Brain microvascular endothelial cell (primary cell): ENCODE measurements around the gene SLC7A14.

Experiments used
- DNase-seq: peaks from one replicate; pipeline ENCODE4 v3.0.0-alpha.2; 2020
- H3K27ac ChIP-seq: fragments of 250-450 bp; sonication (Bioruptor Pico); 2 replicates; pipeline ENCODE4 v1.5.1; 2020; ENCODE audit warnings: mild to moderate bottlenecking, moderate library complexity
- H3K27me3 ChIP-seq: fragments of 250-450 bp; sonication (Bioruptor Pico); replicated peaks from 2 replicates; pipeline ENCODE4 v1.5.1; 2020; ENCODE audit warnings: mild to moderate bottlenecking
- H3K36me3 ChIP-seq: fragments of 250-450 bp; sonication (Bioruptor Pico); replicated peaks from 2 replicates; pipeline ENCODE4 v1.5.1; 2020; ENCODE audit warnings: mild to moderate bottlenecking
- H3K4me3 ChIP-seq: 2 replicates; pipeline ENCODE4 v1.5.1; 2011; ENCODE audit warnings: low read depth, mild to moderate bottlenecking, control low read depth, low read length, moderate library complexity
- in situ Hi-C: cut with HindIII; loops from 2 replicates; pipeline ENCODE4 v1.10.0; 2017; ENCODE audit warnings: low sequenced_read_pairs, low pct_ligation_motif_present
- TF ChIP-seq, protein P1 (sequence below): IDR thresholded peaks from 2 replicates; pipeline ENCODE4 v1.5.1; 2011; ENCODE audit warnings: low read depth, mild to moderate bottlenecking, moderate library complexity, low read length, control low read depth, inconsistent platforms; ENCODE audit errors: missing control alignments

Gene SLC7A14

DNA sequence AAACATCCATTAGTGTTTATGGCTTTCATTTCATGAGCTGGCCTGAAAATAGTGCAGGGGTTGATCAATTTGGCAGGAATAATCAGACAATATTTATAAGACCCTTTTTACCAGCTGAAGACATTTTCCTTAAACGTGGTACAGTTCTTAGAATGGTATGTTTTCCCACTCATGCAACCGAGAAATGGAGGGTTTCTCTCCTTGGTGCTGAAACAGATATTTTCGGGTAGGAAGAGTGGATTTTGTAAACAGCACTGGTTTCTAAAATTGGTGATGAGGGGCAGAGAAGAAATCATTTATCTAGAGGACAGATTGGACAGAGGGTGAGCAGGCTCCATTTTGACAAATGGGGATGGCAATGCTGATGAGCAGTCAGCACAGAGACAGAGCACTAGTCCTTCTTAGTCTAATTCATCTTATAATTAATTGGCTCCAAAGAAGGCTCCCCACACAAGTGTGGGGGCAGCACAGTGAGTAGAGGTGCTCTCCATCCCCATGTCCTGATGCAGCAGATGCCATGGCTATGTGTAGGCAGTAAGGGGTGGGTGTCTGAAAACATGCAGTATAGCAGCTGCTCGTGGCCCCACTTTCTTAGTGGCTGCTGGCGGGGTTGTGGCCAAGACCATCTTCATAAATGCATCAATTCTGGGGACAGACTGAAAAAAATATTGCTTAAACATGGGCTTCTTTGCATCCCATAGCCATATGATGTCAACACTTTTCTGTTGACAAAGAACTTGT is 18.1 kb upstream of the SLC7A14 start:
- H3K27me3 ChIP-seq: no peaks in the 10 kb centered on the region
- no peaks in the 10 kb centered on the region for H3K36me3 ChIP-seq
- H3K27ac ChIP-seq: no peak overlapping the region
- no peak overlapping the region for H3K4me3 ChIP-seq
- in situ Hi-C loops: no loop called here
- DNase-seq: peak; percentile 5
- TF ChIP-seq, protein P1, sequence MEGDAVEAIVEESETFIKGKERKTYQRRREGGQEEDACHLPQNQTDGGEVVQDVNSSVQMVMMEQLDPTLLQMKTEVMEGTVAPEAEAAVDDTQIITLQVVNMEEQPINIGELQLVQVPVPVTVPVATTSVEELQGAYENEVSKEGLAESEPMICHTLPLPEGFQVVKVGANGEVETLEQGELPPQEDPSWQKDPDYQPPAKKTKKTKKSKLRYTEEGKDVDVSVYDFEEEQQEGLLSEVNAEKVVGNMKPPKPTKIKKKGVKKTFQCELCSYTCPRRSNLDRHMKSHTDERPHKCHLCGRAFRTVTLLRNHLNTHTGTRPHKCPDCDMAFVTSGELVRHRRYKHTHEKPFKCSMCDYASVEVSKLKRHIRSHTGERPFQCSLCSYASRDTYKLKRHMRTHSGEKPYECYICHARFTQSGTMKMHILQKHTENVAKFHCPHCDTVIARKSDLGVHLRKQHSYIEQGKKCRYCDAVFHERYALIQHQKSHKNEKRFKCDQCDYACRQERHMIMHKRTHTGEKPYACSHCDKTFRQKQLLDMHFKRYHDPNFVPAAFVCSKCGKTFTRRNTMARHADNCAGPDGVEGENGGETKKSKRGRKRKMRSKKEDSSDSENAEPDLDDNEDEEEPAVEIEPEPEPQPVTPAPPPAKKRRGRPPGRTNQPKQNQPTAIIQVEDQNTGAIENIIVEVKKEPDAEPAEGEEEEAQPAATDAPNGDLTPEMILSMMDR: no peak

DNA sequence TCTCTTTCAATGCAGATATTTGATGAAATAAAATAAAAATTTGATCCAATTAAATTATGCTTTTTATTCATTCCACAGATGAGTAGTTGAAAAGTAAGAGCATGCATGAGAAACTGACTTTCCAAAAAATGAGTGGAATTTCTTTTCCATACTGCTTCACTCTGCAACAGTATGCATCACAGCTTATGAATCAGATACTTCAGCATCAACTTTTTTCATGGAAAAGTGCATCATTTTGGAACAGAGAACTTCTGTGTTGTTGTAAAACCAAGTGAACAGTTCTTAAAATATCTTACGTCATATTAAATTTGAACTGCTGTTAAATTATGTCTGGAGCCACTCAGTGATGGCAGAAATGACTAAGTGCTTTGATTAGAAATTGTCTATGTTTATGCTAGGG is 16.7 kb upstream of the SLC7A14 start:
- Histone ChIP-seq H3K27ac (no peak overlapping the region), H3K36me3 (no peaks in the 10 kb centered on the region), H3K4me3 (no peak overlapping the region), H3K27me3 (no peaks in the 10 kb centered on the region)
- in situ Hi-C loops: no loop called here
- no peak for DNase-seq
- TF ChIP-seq, protein P1: no peak

DNA sequence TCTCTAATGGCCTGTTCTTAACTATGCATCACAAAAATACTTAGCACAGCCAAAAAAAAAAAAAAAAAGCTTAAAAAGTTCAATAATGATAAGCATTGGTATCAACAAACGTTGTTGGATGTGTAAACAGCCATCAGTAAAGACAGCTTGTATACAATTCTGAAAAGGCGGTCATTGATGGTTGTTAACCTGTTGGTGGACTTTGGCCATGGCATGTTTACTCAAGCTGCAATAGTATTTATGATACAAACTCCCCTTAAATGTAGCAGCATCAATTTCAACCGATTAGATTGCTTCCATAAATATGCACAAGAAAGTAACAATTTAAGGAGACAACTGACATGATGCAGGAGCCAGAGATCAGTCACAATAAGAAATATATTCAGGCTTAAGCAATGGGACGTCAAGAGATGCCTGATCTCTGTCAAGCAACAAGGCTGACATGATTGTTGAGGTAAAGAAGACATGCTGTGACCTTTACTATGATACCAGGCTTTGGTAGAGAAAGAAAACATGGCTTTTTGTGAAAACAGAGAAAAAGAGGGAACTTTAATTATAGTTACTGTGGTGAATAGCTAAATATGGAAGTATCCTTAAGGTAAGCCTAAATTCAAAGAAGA is 14.2 kb upstream of the SLC7A14 start:
- Histone ChIP-seq H3K36me3 (no peaks in the 10 kb centered on the region), H3K4me3 (no peak overlapping the region), H3K27me3 (no peaks in the 10 kb centered on the region), H3K27ac (no peak overlapping the region)
- DNase-seq: no peak
- in situ Hi-C loops: no loop called here
- TF ChIP-seq, protein P1: no peak

DNA sequence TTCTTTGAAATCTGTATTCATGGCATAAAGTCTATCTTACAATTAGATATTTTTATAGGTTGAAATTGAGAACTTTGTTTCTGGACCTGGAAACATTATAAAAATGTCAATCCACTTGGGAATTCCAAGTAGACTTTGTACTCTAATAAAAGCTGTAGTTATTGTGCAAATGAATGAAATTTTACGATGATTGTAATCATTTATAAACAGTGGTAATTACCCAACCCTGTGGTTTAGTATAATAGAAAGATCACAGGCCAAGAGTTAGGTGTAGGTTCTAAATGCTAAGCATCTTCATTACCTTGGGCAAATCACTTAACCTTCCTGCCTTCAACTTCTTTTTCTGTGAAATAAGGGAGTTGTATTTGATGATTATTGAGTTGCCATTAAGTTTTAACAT is 13.2 kb upstream of the SLC7A14 start:
- no peak overlapping the region for H3K4me3 ChIP-seq
- H3K36me3 ChIP-seq: no peaks in the 10 kb centered on the region
- H3K27me3 ChIP-seq: no peaks in the 10 kb centered on the region
- no peak for DNase-seq
- in situ Hi-C loops: no loop called here
- H3K27ac ChIP-seq: no peak overlapping the region
- TF ChIP-seq, protein P1: no peak

DNA sequence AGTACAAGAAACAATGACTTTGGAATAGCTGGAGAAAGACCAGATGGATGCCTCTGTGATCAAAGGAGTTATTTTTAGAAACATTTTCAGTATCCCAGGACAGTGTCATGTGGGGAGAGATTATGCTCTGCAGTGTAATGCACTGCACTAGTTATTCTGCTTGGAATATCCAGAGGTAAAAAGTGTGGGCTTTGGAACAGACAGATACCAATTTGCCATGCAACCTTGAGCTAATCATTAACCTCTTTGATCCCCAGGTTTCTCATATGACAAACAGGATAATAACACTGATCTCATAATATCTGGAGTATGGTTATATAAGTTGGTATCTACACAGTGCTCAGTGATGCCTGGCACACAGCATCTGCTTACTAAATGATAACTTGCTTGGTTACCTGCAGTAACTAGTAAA is 12.2 kb upstream of the SLC7A14 start:
- H3K27ac ChIP-seq: no peak overlapping the region
- in situ Hi-C loops: no loop called here
- TF ChIP-seq, protein P1: no peak
- no peak overlapping the region for H3K4me3 ChIP-seq
- DNase-seq: no peak
- H3K36me3 ChIP-seq: no peaks in the 10 kb centered on the region
- H3K27me3 ChIP-seq: no peaks in the 10 kb centered on the region
